Activated CD4-positive, alpha-beta T cell treated with anti-CD3 and anti-CD28 coated beads, Interleukin-2, amount 50 U/mL, for 48 hours (primary cell): ENCODE measurements around the gene NUCB1.
A peak's percentile ranks its signal among the peaks of the same experiment; 100 is the strongest.

ENCODE experiments used
- DNase-seq, 2 experiments: peaks; one replicate each; pipeline ENCODE4 v3.0.0-alpha.2; 2020

NUCB1 gene

DNA sequence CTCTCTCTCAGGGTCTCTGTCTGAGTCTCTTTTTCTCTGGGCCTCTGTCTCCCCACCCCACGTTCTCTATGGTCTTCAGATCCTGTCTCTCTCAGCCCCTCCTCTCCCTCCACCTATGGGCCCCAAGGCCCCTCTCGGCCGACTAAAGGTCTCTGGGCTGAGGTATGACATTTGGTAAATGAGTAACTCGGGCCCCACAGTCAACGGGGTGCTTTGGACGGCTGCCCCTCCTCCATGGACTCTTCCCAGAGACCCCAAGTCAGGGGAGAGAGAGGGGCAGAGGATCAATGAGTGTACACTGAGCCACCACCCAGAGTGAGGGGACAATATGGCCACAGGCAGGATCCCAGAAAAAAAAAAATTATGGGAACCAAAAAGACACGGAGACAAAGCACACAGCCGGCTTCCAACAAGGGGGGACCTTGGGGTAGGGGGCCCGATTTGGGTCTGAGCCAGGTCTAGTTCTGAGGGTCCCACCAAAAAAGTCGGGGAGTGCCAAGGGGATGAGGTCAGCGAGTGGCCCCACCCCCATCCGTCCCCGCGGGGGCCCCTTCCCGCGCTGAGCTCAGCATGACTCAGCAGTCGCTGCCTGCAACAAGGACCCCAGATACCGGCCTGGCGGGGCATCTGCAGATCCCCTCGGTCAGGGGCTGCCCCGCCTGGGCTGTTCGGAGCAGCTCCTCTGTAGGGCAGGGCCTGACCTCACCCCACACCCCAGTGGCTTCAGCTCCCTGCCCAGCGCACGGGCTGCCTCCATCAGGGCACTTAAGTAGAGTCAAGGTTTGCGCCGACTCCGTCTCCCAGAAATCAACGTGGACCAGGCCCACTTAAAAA, 63.5 kb downstream of the NUCB1 start:
- DNase-seq, result peak; percentile 76 to 82

DNA sequence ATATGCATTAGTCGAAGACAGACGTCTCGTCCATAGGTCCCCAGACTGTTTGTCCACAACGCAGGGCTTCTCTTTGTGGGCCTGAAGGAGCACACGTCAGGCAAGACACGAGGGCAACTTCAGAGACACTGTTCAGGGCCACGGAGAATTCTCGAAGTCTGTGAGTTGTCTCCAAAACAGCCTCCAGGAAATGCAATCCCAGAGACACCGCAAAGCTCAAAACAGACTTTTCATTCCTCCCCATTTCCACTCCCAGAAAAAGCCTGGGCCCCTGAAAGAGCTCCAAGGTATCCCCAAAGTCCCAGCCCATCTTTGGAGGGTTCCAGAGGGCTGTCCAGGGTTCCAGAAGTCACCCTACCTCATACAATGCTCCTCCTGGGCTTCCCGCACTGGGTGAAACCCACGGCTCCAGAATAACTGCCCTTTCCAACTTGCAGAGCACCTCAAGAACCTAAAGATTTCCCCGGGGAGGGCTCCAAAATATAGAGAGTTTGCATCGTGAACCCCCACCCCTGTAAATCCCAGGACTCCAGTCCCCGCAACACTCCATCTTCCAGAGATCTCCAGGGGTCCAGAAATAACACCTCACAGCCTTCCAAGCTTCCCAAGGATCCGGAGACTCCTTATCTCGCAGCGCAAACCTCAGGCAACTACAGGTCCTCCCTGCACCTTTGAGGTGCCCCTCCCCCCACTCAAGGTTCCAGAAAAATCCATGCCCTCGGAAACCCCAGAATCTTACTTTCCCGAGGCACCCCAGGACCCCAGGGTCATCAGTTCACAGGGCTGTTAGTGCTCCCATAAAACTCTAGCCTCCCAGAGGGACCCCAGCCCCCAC, 64.3 kb downstream of the NUCB1 start:
- DNase-seq, result peak in 1 of 2 experiments; percentile 39

DNA sequence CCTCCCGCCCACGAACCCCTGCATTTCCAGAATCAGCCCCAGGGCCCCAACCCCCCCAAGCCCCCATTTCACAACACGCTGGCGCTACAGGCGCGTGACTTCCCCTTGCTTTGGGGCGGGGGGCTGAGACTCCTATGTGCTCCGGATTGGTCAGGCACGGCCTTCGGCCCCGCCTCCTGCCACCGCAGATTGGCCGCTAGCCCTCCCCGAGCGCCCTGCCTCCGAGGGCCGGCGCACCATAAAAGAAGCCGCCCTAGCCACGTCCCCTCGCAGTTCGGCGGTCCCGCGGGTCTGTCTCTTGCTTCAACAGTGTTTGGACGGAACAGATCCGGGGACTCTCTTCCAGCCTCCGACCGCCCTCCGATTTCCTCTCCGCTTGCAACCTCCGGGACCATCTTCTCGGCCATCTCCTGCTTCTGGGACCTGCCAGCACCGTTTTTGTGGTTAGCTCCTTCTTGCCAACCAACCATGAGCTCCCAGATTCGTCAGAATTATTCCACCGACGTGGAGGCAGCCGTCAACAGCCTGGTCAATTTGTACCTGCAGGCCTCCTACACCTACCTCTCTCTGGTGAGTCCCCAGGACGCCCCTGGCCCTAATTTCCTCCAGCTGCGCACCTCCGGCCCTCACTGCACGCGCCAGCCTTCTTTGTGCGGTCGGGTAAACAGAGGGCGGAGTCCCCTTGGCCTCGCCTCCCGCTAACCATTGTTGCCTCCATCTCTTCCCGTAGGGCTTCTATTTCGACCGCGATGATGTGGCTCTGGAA, 65.1 kb downstream of the NUCB1 start, which contains the start of gene FTL:
Gene FTL, plus strand, starts transcription at position 270 of the 766 bp plus-strand sequence. Its CDS starts 199 bp downstream, at position 469.
- DNase-seq, result peak; percentile 93 to 96

DNA sequence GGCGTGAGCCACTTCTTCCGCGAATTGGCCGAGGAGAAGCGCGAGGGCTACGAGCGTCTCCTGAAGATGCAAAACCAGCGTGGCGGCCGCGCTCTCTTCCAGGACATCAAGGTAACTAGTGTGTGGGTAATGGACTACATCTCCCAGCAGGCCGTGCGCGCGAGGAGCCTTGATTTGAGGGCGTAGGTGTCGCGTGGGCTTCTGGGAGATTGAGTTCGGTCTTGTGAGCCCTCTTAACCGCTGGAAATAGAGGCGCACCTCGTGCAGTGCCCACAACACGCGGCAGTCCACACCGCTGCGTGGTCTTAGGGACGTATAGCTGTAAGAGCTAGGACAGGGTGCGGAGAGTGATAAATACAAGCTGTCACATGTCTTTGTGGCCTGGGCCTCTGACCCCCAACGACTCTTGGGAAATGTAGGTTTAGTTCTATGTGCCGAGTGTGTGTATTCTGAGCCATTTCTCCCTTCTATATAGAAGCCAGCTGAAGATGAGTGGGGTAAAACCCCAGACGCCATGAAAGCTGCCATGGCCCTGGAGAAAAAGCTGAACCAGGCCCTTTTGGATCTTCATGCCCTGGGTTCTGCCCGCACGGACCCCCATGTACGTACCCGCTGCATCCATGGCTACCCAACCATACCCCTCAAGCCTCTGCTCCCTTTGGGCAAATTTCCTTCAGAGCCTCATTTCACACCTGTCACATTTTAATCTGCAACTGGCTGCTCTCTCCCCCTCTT, 65.9 kb downstream of the NUCB1 start:
- DNase-seq, result peak; percentile 91 to 93

- no peak for DNase-seq
Observed at GRCh38 chr19:48966541-48967345, 66.6 kb downstream of the NUCB1 start.

DNA sequence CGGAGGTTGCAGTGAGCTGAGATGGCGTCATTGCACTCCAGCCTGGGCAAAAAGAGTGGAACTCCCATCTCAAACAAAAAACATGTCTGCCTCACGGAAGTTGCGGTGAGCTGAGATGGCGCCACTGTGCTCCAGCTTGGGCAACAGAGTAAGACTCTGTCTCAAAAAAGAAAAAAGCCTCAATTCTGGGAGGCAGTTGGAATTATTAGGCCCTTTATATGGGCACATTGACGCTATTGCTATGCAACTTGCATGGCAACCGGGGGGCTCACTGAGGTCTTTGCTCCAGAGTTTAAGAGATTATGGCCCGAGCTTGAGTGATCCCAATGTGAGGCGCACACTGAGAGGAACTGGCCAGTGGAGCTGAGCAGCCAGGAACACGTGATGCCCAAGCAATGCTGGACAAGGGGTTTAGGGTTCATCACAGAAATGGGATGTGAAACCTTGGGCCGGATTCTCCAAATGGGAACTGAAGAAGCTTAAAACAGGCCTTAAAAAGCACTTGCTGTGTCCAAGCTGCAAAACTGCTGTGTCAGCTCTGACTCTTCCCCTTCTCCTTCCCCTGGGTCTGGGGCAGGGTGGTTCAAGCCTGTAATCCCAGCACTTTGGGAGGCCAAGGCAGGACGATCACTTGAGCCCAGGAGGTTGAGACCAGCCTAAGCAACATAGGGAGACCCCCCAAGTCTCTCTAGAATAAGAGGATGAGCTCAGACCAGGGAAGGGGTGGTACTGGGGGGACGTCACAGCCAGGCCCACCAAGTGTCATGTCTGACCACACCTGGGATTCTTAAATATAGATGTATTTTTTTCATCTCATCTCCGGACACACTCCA, 67.5 kb downstream of the NUCB1 start:
- no peak for DNase-seq

DNA sequence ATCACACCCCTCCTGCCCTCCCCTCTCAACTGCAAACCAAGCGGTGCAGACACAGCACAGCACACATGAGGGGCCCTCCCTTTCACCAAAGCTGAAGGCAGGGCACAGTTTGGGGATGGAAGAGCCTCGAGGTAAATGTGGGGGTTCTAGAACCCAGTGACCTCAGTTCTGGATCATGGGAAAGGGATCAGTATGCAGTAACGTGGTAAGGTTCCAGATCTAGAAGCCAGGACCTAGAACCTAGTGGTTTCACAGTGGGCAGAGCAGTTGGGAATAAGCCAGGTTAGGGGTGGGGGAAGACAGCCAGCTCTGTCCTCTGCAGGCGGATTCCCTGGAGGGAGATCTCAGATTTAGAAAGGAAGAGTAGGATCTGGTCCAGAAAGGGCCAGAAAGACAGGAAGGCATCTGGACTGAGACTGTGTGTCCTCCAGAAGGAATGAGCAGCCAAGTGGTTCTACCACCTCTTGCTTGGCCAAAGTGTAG, 68.1 kb downstream of the NUCB1 start:
- DNase-seq, result no peak

GRCh38 chr19:48968813-48969218, 68.7 kb downstream of the NUCB1 start:
- DNase-seq, result no peak

- DNase-seq, result no peak
Observed at GRCh38 chr19:48969276-48970138, 69.4 kb downstream of the NUCB1 start.

GRCh38 chr19:48970139-48970766, 70.1 kb downstream of the NUCB1 start:
- DNase-seq, result no peak

DNA sequence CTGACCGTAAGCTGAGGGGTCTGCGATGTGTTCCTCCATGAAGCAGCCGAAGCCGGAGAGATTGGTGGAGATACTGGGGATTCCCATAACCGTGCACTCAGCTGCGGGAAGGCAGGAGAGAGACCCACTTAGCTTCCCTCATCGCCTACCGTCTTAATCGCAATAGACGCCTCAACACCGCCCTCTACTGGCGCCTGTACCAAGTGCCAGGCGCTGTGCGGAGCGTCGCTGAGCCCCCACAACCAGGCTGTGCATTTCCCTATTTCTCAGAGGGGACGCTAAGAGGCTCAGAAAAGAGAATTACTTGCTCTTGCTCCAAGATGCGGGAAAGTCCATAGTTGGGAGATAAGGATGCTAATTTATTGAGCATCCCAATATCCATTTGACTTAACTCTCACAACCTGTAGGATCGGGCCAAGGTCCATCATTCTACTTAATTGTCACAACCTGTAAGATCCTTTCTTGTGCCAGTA, 70.8 kb downstream of the NUCB1 start:
- DNase-seq, result peak; percentile 88 to 89
